GM10847 (cell line): Measurements from ENCODE around the gene KLF15.

Experiments used
- POLR2A ChIP-seq: IDR thresholded peaks from 2 replicates; pipeline ENCODE4 v1.6.1; 2011; ENCODE audit not compliant: insufficient read length; ENCODE audit errors: extremely low read depth

Gene KLF15

GRCh38 chr3:126338790-126339288 lies 18.4 kb downstream of the KLF15 start:
- no peak for TF ChIP-seq POLR2A

GRCh38 chr3:126337980-126338651 lies 19.1 kb downstream of the KLF15 start:
- TF ChIP-seq POLR2A, result no peak

GRCh38 chr3:126329927-126330725 lies 27.1 kb downstream of the KLF15 start:
- no peak for TF ChIP-seq POLR2A

- no peak for TF ChIP-seq POLR2A
Measured at GRCh38 chr3:126326629-126327028, 30.6 kb downstream of the KLF15 start.

GRCh38 chr3:126322181-126322967 lies 34.8 kb downstream of the KLF15 start:
- TF ChIP-seq POLR2A, result no peak

- no peak for TF ChIP-seq POLR2A
Measured at GRCh38 chr3:126321490-126321889, 35.7 kb downstream of the KLF15 start.

- TF ChIP-seq POLR2A, result no peak
Measured at GRCh38 chr3:126320517-126321293, 36.5 kb downstream of the KLF15 start.

GRCh38 chr3:126319701-126320295 lies 37.4 kb downstream of the KLF15 start:
- TF ChIP-seq POLR2A, result no peak

- no peak for TF ChIP-seq POLR2A
Measured at GRCh38 chr3:126317029-126317996, 39.9 kb downstream of the KLF15 start.

- TF ChIP-seq POLR2A, result no peak
Measured at GRCh38 chr3:126316501-126316939, 40.7 kb downstream of the KLF15 start.

GRCh38 chr3:126316031-126316461 lies 41.2 kb downstream of the KLF15 start:
- no peak for TF ChIP-seq POLR2A

- no peak for TF ChIP-seq POLR2A
Measured at GRCh38 chr3:126314790-126315658, 42.2 kb downstream of the KLF15 start.
